Activated T-cell treated with anti-CD3 and anti-CD28 coated beads, Interleukin-2, amount 50 U/mL, for 72 hours (primary cell): ENCODE data around the gene RTCB. TPM values are rescaled to one million over a fixed set of nuclear protein-coding genes. Genes with fewer than 3 reads are reported as not detected.

Experiments used
- ATAC-seq, 2 donors: fragments of 150-1000 bp; cut with Tn5 transposase; replicated peaks in 1 of 2; 2 replicates each; pipeline ENCODE4 v1.10.0; 2021; ENCODE audit warnings: moderate library complexity in 2 of 2, mild to moderate bottlenecking in 1 of 2
- DNase-seq, 2 donors: peaks; one replicate each; pipeline ENCODE4 v3.0.0; 2021 to 2022; ENCODE audit warnings: mixed read lengths in 1 of 2
- H3K27ac Mint-ChIP-seq: one replicate; pipeline ENCODE4 v1.8.0; 2022; ENCODE audit warnings: mild to moderate bottlenecking, moderate library complexity, mixed read lengths
- H3K27me3 Mint-ChIP-seq: one replicate; pipeline ENCODE4 v1.8.0; 2022; ENCODE audit warnings: low read depth, mixed read lengths
- H3K36me3 Mint-ChIP-seq, 2 donors: one replicate each; pipeline ENCODE4 v1.8.0; 2022; ENCODE audit warnings: mixed read lengths in 2 of 2, mild to moderate bottlenecking in 1 of 2; ENCODE audit not compliant: insufficient read depth in 2 of 2
- H3K4me1 Mint-ChIP-seq: one replicate; pipeline ENCODE4 v1.8.0; 2022; ENCODE audit warnings: low read depth, mixed read lengths
- H3K4me3 Mint-ChIP-seq, 2 donors: one replicate each; pipeline ENCODE4 v1.8.0; 2022; ENCODE audit warnings: mild to moderate bottlenecking in 2 of 2, mixed read lengths in 2 of 2, moderate library complexity in 2 of 2
- H3K9me3 Mint-ChIP-seq, 2 donors: one replicate each; pipeline ENCODE4 v1.8.0; 2022; ENCODE audit warnings: mixed read lengths in 2 of 2
- total RNA-seq, 2 donors: library from RNA; stranded (reverse); gene quantifications; one replicate each; pipeline ENCODE4 v1.2.3, GENCODE V29; 2022

RTCB gene
- total RNA-seq, 2 donors from 2014 or later, result 106 to 107 TPM

DNA sequence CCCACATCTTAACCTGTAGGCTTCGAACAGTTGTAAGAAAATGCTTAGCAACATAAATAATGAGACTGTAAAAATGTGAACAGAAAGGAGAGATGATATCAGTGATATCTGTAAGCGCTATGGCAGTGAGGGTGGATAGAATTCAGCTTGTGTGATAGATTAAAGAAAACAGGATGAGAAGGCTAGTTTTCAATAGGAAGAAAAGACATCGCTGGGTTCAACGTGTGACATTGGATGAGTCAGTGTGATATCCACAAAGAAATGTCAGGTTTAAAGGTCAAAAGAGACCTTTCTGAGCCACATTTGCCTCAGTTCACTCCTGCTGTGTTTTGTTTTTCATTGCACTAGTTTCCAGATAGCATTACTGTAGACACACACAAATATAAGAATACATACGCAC lies 68.1 kb downstream of the RTCB start:
- peaks cover 27% of the 10 kb centered on the region for H3K27me3 Mint-ChIP-seq
- no peak for DNase-seq
- no peak overlapping the region for H3K4me3 Mint-ChIP-seq
- no peaks in the 10 kb centered on the region for H3K4me1 Mint-ChIP-seq
- H3K27ac Mint-ChIP-seq, result no peak overlapping the region
- no peaks in the 10 kb centered on the region for H3K9me3 Mint-ChIP-seq
- ATAC-seq, result no peak
- no peaks in the 10 kb centered on the region for H3K36me3 Mint-ChIP-seq

DNA sequence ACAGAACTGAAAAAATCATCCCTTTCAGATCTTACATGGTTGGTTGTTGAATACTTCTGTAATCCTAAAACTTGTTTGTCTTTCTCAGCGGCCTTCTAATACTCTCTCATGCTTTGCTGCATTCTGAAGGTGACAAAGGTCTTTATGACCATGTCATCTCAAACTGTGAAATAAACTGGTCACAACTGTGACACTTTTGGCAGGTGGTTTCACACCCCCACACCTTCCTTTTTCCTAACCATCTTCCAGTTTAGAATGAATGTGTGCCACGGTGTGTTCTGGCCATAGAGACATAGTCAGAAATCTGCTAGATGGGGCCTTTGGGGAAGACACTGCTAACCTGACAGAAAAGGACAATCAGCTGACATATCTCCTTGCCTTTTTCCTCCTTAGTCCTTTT lies 69.1 kb downstream of the RTCB start:
- no peak overlapping the region for H3K27ac Mint-ChIP-seq
- ATAC-seq (peak in 1 of 2 donors; percentile 25), DNase-seq (no peak)
- H3K9me3 Mint-ChIP-seq, result no peaks in the 10 kb centered on the region
- no peak overlapping the region for H3K4me3 Mint-ChIP-seq
- H3K36me3 Mint-ChIP-seq, result no peaks in the 10 kb centered on the region
- peaks cover 29% of the 10 kb centered on the region for H3K27me3 Mint-ChIP-seq
- H3K4me1 Mint-ChIP-seq, result no peaks in the 10 kb centered on the region

DNA sequence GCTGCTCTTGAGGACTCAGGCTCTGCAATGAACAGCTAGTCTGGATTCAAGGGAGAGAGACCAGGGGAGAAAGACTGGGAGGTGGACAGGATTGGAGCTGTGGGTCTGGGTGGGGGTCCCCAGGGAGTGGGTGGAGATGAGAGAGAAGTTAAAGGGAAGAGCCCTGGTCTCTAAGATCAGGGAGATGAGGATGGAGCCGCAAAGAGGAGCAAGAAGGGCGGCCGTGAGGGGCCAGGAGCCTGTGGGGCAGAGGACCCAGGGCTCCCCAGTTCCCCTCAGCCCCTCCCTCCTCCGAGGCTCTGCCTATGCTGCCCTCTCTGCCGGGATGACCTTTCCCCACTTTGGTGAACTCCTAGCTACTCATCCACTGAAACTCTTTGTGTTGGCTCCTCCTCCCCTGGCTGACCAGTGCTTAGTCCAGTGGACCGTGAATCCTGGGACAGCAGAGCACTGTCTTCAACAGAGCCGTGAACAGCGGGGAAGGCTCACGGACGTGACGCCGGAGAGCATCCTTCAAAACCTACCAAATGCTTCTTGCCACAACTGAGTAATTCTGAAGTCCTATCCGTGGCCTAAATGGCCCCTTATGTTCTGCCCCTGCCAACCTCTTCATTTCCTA lies 70.8 kb downstream of the RTCB start:
- Mint-ChIP-seq H3K4me3 (no peak overlapping the region), H3K27me3 (peaks cover 39% of the 10 kb centered on the region), H3K9me3 (no peaks in the 10 kb centered on the region), H3K36me3 (no peaks in the 10 kb centered on the region), H3K4me1 (no peaks in the 10 kb centered on the region), H3K27ac (no peak overlapping the region)
- ATAC-seq, result no peak
- no peak for DNase-seq

DNA sequence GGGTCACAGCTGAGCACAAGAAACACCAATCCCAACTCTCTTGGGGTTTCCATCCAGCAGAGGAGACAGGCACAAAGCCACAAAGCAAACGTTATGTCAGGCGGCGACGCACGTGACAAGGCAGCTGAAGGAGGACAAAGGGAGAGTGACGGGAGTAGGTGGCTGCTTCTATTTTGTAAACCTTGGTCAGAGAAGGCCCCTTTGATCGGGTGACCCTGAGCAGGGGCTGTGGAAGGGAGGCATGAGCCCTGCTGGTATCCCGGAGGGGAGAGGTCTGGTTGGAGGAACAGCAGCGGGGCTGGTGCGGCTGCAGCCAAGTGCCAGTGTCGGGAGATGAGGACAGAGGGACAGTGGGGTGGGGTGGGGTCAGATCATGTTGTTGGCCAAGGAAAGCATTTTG lies 71.6 kb downstream of the RTCB start:
- DNase-seq (no peak), ATAC-seq (no peak)
- H3K4me3 Mint-ChIP-seq, result no peak overlapping the region
- peaks cover 32% of the 10 kb centered on the region for H3K27me3 Mint-ChIP-seq
- H3K36me3 Mint-ChIP-seq, result no peaks in the 10 kb centered on the region
- H3K9me3 Mint-ChIP-seq, result no peaks in the 10 kb centered on the region
- no peak overlapping the region for H3K27ac Mint-ChIP-seq
- H3K4me1 Mint-ChIP-seq, result no peaks in the 10 kb centered on the region

DNA sequence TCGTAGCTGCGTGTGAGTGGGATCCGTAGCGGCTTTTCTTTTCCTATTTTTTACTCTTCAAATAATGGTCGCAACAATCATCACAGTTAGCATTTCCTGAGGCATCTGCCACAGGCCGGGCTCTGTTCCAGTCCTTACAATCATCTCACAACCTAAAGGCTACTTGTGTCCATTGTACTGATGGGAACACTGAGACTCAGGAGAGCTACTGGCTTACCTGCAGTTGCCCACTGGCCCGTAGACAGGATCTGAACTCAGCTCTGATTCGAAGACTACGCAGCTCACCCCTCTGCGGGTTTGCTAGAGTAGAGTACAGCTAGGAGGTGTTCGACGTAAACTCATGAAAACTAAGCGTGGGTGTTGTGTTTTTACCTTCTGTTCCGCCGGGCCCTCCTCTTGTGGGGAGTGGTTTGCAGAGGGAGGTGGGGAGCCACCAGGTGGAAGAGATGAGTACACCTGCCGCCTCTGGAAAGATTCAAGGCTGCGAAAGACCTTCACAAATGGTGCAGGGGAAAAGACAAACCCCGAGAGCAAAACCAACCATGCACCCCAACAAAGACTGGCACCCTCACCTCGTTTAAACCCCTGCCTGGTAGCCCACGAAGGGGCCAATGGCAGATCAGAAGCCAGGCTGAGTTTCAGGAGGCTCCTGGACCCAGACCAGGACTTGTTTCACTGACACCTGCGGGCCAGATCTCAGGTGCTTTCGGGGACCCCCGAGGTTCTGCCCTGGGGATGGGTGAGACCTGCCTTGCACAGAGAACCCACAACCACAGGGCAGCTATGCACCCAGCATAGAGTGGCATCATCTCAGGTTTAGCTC lies 72.6 kb downstream of the RTCB start:
- Mint-ChIP-seq H3K4me1 (no peaks in the 10 kb centered on the region), H3K27me3 (peaks cover 27% of the 10 kb centered on the region), H3K36me3 (no peaks in the 10 kb centered on the region), H3K27ac (no peak overlapping the region), H3K9me3 (no peaks in the 10 kb centered on the region), H3K4me3 (no peak overlapping the region)
- no peak for ATAC-seq
- no peak for DNase-seq

DNA sequence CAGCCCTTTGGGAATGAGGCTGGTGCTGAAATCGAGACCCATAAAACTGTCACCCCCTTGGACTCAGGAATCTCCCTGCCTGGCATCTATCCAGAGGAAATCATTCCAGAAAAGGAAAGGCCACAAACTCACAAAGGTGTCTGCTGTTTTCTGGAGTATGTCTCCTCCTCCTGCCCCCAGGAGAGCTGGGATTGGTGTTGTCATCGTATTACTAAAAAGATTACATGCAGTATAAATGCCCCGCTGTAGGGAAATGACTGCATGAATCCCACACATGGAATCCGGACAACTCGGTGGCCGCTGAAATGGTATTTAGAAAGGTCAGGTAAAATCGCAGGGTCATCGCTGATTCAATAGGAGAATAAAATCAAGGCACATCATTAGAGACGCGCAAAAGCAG lies 73.3 kb downstream of the RTCB start:
- H3K27ac Mint-ChIP-seq, result no peak overlapping the region
- peaks cover 33% of the 10 kb centered on the region for H3K27me3 Mint-ChIP-seq
- H3K36me3 Mint-ChIP-seq, result no peaks in the 10 kb centered on the region
- no peaks in the 10 kb centered on the region for H3K4me1 Mint-ChIP-seq
- DNase-seq (no peak), ATAC-seq (no peak)
- H3K4me3 Mint-ChIP-seq, result no peak overlapping the region
- H3K9me3 Mint-ChIP-seq, result no peaks in the 10 kb centered on the region

Other genes with a start within 250 kb of the RTCB start
- gene RFPL2, start 207.2 kb downstream of the RTCB start, total RNA-seq, result under 1 TPM in 1 of 2 donors, not detected in 1; 0.50 TPM
- gene SLC5A4, start 156.9 kb downstream of the RTCB start, total RNA-seq, result not detected
- not detected for gene RFPL3, start 54.4 kb downstream of the RTCB start, total RNA-seq
- not detected for gene BPIFC, start 52.2 kb upstream of the RTCB start, total RNA-seq
- gene FBXO7, start 62.6 kb upstream of the RTCB start, total RNA-seq, result 100 to 1,000 TPM in 1 of 2 donors, 10 to 100 TPM in 1; 96.1 to 103 TPM